Upper lobe of left lung (tissue), 4 donors: ENCODE data around the gene RBM28.

Experiments
- POLR2A ChIP-seq, 4 donors: fragments of 450-650 bp; IDR thresholded peaks; one replicate each; pipeline ENCODE4 v1.5.1; 2016 to 2017; ENCODE audit warnings: antibody characterized with exemption in 4 of 4, mild to moderate bottlenecking in 2 of 4
- TF ChIP-seq, protein P1 (sequence below), 6 experiments: fragments of 450-650 bp in 4 of 6; fragments of 200-600 bp in 2 of 6; sonication (generic) in 2 of 6; IDR thresholded peaks; one replicate each; pipeline ENCODE4 v1.5.1; 2016 to 2019; ENCODE audit warnings: antibody characterized with exemption in 6 of 6

DNA sequence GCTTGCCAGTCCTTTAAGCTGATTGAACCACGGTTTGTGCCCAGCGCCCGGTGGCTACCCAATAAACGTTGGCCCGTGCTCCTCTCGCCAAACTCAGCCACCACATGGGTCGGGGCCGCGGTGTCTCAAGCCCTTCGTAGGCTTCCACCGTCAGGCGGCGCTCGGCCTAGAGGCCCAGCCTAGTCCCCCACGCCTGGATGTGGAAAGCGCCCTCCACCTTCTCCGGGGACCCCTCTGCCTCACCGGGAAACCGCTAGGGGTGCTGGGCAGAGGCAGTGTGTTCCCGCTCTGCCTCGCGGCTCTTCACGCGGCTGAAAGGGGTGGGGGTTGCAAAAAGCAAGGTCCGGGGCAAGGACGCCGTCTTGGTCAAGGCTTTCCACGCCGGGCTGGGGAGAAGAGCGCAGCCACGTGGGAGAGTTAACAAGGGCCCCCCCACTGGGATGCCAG is 72.9 kb downstream of the RBM28 start:
- no peak for TF ChIP-seq POLR2A (IDR thresholded peaks at IDR 0.05)
- TF ChIP-seq, protein P1, sequence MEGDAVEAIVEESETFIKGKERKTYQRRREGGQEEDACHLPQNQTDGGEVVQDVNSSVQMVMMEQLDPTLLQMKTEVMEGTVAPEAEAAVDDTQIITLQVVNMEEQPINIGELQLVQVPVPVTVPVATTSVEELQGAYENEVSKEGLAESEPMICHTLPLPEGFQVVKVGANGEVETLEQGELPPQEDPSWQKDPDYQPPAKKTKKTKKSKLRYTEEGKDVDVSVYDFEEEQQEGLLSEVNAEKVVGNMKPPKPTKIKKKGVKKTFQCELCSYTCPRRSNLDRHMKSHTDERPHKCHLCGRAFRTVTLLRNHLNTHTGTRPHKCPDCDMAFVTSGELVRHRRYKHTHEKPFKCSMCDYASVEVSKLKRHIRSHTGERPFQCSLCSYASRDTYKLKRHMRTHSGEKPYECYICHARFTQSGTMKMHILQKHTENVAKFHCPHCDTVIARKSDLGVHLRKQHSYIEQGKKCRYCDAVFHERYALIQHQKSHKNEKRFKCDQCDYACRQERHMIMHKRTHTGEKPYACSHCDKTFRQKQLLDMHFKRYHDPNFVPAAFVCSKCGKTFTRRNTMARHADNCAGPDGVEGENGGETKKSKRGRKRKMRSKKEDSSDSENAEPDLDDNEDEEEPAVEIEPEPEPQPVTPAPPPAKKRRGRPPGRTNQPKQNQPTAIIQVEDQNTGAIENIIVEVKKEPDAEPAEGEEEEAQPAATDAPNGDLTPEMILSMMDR (IDR thresholded peaks at IDR 0.05) = no peak
